Left ventricle myocardium superior (tissue), 1 donor: Measurements from ENCODE around the gene HRH1. TPM values are rescaled to one million over a fixed set of nuclear protein-coding genes. Genes with fewer than 3 reads are reported as not detected.

Experiments
- ATAC-seq: fragments of 200-7000 bp; cut with Tn5 transposase; one replicate; pipeline ENCODE4 v1.9.1; 2020; ENCODE audit warnings: mild to moderate bottlenecking, moderate library complexity
- DNase-seq: peaks from one replicate; pipeline ENCODE4 v3.0.0-alpha.2; 2020
- intact Hi-C: fragments of 100-400 bp; cut with micrococcal nuclease; formaldehyde crosslinking; loops from one replicate; pipeline ENCODE4 v1.11.0; 2022
- total RNA-seq: library from RNA; stranded (reverse); fragmentation: NEBNext Ultra II Directional; extraction: Animal tissue kit (Norgen Biotek cat#: 25700); gene quantifications from one replicate; pipeline ENCODE4 v1.2.1, GENCODE V29; 2021
- donor health status: DM: no; HTN: yes; CAD: no; lungs with severe emphysema.

HRH1 gene
- total RNA-seq, 1 donor from 2014 or later, result 1.4 TPM

GRCh38 chr3:11289864-11290263, 135.6 kb downstream of the HRH1 start:
- no peak for DNase-seq
- no peak for ATAC-seq
- intact Hi-C loops, result no loop called here

GRCh38 chr3:11290743-11291680, 136.7 kb downstream of the HRH1 start:
- intact Hi-C loops, result no loop called here
- no peak for ATAC-seq
- DNase-seq, result no peak

GRCh38 chr3:11291808-11292207, 137.5 kb downstream of the HRH1 start:
- DNase-seq, result peak; percentile 47
- intact Hi-C loops, result no loop called here
- peak; percentile 62 for ATAC-seq

GRCh38 chr3:11297126-11297525, 142.8 kb downstream of the HRH1 start:
- intact Hi-C loops, result no loop called here
- ATAC-seq (no peak), DNase-seq (no peak)

- intact Hi-C loops, result no loop called here
Measured at GRCh38 chr3:11300970-11301369, 146.7 kb downstream of the HRH1 start.

GRCh38 chr3:11302444-11302843, 148.2 kb downstream of the HRH1 start:
- no peak for ATAC-seq
- no peak for DNase-seq
- intact Hi-C loops, result no loop called here

More at GRCh38 chr3:11300970-11301369, 146.7 kb downstream of the HRH1 start:
- no peak for ATAC-seq
- no peak for DNase-seq

GRCh38 chr3:11304175-11304574, 149.9 kb downstream of the HRH1 start:
- intact Hi-C loops, result no loop called here
- DNase-seq (no peak), ATAC-seq (no peak)

- ATAC-seq, result peak; percentile 21
- DNase-seq, result no peak
- intact Hi-C loops, result no loop called here
Measured at GRCh38 chr3:11305509-11305908, 151.2 kb downstream of the HRH1 start.

- ATAC-seq, result peak; percentile 73
- DNase-seq, result peak; percentile 37
- intact Hi-C loops, result no loop called here
Measured at GRCh38 chr3:11306817-11307589, 152.7 kb downstream of the HRH1 start.

GRCh38 chr3:11307830-11308432, 153.6 kb downstream of the HRH1 start:
- intact Hi-C loops, result no loop called here
- ATAC-seq, result peak; percentile 46

GRCh38 chr3:11310258-11310657, 156.0 kb downstream of the HRH1 start:
- intact Hi-C loops, result no loop called here
- DNase-seq (no peak), ATAC-seq (no peak)

More at GRCh38 chr3:11307830-11308432, 153.6 kb downstream of the HRH1 start:
- no peak for DNase-seq

GRCh38 chr3:11312166-11312565, 157.9 kb downstream of the HRH1 start:
- DNase-seq (no peak), ATAC-seq (no peak)
- intact Hi-C loops, result no loop called here

Other genes starting within 250 kb of the HRH1 start
- 0.62 TPM for gene SLC6A1, start 161.7 kb upstream of the HRH1 start, total RNA-seq
- 15.9 TPM for gene ATG7, start 117.9 kb downstream of the HRH1 start, total RNA-seq